Measurements from ENCODE around the gene FAM98C.
A peak's percentile ranks its signal among the peaks of the same experiment; 100 is the strongest.

The FAM98C gene

DNA sequence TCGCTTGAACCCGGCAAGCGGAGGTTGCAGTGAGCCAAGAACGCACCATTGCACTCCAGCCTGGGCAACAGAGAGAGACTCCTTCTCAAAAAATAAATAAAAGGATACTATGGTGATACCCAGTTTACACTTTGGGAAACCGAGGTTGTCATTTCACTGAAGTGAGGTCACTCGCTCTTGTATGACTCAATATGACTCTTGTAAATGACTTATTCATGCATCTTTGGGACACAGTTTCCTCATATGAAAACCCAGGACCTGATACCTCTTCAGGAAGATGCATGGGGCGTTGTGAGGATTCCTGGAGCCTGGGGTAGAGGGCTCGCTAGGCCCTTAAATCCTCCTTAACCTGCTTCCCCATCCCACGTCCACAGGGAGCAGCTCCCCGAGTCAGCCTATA, 24.0 kb upstream of the FAM98C start:
- no peak for DNase-seq

DNA sequence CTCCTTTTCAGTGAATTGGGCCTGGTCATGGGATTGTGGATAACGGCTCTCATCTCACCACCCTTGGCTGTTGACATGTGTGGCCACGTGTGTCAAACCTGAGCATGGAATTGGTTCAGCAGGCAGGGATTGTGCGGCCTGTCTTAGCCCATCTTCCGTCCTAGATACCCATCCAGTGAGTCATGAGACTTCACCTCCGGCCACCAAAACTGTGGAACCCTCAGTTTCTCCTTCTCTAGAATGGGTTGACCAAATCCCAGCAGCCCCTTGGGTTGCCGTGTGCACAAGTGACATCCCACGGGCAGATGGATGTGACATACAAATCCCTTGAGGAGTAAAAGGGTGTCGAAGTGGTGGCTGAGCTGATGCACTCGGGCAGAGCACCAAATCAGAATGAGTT, 21.8 kb upstream of the FAM98C start:
- DNase-seq: no peak

DNA sequence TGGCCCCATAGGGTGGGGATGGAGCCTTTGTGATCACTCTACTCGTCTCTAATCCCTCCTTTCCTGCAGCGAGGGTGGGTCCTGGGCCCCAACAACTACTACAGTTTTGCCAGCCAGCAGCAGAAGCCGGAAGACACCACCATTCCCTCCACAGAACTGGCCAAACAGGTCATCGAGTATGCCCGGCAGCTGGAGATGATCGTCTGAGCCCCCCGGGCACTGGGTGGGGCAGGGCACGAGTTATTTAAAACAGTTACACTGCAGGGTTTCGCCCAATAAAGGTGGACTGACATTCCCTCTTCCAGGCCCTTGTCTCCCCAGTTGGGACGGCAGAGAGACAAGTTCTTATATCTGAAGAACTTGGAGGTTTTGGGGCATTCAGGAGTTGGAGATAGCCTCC, 19.7 kb upstream of the FAM98C start:
- DNase-seq: no peak

- DNase-seq: no peak
These were observed 19.1 kb upstream of the FAM98C start for GRCh38 chr19:38383743-38384142.

DNA sequence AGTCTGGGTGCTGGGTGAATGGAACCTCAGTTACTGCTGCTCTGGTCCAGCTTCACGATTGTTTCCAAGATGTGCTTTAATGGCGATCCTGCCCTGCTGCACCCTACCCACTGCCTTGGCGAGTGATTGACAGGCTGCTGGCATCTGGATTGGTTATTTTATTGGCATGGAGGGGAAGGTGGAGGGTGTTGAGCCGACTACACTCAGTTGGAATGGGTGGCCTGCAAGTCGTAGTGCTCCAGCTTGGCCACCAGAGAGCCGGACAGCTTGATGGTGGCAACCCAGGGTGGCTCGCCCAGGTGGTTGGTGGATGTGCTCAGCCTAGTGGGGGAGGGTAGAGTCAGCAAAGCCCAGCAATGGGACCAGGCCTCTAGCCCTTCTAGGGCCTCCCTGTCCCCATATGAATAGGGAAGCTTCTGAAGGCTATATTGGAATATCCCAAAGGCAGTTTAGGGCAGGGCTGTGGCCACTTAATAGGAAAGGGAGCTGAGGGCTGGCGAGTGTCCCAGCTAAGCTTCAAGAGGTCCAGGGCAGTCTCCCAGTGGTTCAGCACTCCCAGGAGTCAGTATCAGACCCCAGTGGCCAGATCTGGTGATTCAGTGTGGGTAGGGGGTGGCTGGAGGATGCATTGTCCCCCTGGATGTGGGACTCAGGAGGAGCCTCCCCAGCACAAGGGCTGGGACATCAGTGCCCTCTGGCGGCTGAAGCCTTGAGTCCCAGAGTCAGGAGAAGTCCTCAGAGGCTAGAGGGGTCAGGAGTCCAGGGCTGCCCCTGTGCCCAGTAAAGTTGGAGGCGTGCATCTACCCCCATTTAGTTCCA, 18.5 kb upstream of the FAM98C start:
- no peak for DNase-seq

GRCh38 chr19:38385057-38385803, 17.7 kb upstream of the FAM98C start:
- DNase-seq: no peak

DNA sequence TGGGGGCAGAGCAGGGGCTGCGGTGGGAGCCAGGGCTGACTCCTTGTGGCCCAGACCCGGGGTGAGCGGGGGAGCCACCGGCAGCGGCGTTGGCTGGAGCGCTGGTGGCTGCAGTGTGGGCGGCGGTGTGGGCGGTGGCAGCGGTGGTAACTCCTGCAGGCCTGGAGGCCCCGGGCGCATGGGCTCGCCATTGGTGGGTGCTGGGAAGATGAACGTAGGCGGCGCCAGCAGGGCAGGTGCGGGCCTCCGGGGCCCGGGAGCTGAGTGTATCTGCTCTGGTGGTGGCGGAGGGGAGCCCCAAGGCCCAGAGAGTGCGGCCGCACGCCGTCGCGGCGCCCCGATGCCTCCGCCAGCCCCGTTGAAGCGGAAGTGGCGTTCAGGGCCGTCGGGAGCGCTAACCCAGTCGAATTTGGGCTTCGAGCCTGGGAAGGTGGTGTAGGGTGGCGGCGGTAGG, 17.1 kb upstream of the FAM98C start:
- no peak for DNase-seq

DNA sequence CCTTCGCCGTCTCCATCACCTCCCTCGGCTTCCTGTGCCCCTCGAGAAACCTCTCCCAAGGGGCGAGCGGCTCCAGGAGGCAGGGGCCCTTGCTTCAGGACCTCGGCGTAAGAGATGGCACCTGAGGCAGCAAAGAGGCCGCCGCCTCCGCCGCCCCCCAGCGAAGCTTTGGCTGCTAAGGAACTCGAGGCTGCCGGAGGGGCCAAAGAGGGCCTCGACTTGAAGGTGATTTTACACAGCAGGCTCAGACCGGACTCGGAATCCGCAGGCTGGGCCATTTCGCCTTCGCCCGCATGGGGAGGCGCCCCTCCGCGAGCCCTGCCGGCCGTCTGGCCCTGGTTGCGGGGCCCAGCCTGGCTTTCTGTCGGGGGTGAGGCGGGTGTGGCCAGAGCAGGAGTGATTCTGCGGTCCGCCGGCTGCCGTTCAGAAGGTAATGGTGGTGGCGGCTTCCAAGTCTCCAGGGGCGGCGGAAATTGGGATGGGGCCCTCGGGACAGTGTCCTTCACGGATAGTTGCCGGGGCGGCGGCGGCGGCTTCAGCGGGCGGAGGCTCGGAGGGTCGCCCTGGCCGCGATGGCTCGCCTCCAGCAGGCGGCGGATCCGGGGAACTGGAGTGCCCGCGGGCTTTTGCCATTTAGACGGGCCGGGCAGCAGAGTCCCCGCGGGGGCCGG, 16.5 kb upstream of the FAM98C start:
- DNase-seq: no peak

GRCh38 chr19:38386971-38387549, 15.8 kb upstream of the FAM98C start:
- DNase-seq: no peak

DNA sequence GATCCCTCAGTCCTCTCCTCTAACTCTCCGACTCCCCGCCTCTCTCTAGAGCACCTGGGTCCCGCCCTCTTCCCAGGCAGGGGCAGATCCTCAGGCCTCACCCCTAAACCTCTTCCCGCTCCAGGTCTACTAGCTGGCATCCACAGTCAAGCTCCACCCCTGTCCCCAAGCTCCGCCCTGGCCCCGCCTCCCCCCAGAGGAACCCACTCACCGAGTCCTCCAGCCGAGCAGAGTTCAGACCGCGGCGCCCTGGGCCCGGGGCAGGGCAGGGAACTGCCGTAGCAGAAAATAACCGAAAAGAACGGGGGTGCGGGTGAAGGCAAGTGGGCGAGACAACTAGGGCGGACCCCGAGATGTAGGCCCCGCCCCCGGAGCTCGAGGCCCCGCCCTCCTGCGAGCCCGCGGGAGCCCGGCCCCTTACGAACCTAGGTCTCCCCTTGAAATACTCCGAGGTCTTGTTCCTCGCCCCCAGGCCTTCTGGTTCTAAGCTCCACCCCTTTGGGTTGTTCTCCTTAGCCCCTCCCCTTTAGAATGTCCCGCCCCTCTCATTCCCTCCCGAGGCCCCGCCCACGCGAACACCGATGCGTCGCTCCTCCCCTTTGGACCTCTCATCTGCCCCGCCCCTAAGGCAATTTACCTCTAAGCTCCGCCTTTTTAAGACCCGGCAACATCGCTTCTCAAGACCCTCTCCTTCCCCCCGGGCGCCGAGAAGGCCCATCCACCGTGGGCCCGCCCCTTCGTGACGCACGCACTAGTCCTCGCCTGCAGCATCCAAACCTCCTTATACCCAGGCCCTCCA, 15.1 kb upstream of the FAM98C start, which contains the start of gene GGN:
Gene GGN (minus strand): TSS at position 485 of the 799 bp plus-strand sequence. CDS start 773 bp downstream, outside the sequence.
- DNase-seq: peak; percentile 84

GRCh38 chr19:38388349-38389100, 14.4 kb upstream of the FAM98C start, which contains the start of gene SPRED3:
Gene SPRED3 (plus strand): TSS chr19:38388697. CDS start chr19:38390303, 1,606 bp downstream.
- no peak for DNase-seq

GRCh38 chr19:38389101-38389925, 13.6 kb upstream of the FAM98C start:
- DNase-seq: no peak

DNA sequence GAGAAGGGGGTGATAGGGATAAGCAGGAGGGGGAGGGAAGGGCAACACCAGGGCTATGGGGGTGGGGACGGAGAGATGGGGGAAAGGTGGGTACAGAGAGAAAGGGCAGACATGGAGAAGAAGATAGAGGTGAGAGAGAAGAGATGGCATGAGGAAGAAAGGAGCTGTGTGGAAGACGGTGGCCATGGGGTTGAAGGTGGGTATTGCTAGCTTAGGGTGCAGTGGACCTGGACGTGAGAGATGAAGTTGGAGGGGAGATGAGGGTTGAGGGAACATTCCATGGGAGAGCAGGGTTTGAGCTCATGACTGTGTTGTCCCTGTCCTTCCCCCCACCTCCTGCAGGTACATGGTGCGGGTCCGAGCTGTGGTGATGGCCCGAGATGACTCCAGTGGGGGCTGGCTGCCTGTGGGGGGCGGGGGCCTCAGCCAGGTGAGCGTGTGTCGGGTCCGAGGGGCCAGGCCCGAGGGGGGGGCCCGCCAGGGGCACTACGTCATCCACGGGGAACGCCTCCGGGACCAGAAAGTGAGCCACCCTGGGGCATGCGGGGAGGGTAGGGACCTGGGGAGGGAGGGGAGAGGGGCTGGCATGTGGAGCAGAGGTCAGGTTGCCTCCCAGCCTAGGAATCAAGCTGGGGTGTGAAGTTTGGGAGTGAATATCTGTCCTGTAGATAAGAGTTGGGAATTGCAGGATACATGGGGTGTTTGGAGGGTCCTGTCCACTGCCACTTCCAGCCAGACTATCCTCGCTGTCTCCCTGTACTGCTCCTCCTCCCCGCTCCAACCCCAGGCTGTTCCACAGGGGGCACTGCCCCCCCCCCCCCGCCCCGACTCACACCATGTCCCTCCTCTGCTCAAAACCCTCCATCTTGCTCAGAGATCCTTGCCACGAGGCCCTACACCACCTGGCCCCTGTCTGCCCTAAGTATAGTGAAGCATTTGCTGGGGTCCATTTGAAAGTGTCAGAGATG, 12.7 kb upstream of the FAM98C start:
- no peak for DNase-seq

DNA sequence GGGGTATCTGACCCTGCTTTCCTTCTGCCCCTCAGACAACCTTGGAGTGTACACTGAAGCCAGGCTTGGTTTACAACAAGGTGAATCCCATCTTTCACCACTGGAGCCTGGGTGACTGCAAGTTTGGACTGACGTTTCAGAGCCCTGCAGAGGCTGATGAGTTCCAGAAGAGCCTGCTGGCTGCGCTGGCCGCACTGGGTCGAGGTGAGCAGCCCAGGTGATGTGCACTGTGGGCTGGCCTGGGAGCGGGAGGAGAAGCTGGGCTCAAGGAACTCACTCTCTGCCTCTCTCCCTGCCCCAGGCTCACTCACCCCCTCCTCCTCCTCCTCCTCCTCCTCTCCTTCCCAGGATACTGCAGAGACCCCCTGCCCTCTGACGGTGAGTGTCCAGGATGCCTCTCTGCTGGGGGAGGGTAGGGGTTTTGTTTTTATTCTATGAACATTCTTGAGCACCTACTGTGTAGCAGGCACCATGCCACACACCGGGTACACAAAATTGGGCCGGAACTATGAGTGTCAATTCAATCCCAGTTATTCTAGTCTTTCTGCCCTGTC, 10.9 kb upstream of the FAM98C start:
- DNase-seq: no peak

DNA sequence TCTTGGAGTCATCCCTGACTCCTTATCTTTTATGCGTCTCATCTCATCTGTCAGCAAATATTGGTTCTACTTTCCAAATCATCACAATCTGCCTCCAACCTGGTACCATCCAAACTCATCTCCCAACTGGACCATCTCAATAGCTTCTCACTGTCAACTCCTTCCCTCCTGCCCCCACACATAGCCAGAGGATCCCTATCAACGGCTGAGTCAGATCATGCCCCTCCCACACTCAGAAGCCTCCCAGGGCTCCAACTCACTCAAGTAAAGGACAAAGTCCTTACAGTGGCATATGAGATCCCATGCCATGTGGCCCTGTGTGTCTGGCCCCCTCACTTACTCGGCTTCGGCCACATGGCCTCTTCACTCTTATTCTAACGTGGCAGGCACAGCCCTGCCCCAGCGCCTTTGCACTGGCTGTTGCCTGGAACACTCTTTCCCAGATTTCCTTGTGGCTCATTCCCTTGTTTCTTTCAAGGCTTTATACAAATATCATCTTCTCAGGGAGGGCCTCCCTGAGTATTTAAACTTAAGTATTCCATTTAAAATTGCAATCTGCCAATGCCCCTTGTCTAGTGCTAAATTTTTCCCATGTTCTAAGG, 10.1 kb upstream of the FAM98C start:
- DNase-seq: no peak

GRCh38 chr19:38394488-38394887, 8.4 kb upstream of the FAM98C start:
- DNase-seq: peak; percentile 75

GRCh38 chr19:38395381-38396114, 7.3 kb upstream of the FAM98C start:
- peak; percentile 49 for DNase-seq

GRCh38 chr19:38399081-38399480, 3.8 kb upstream of the FAM98C start:
- DNase-seq: no peak

All from stimulated activated CD4-positive, alpha-beta T cell treated with anti-CD3 and anti-CD28 coated beads, Interleukin-4, amount 100 ng/mL, for 24 hours (primary cell).